Measurements from ENCODE around the gene TMTC1.
"Not testable (repeated sequence)": the region's sequence is repeated elsewhere in the genome, so short reads cannot be mapped to it uniquely, and the experiment has no call there.

TMTC1 gene

GRCh38 chr12:29783773-29784666 lies at the start of gene TMTC1:
Gene TMTC1 (minus strand): TSS chr12:29783942. CDS start chr12:29783751, 191 bp downstream.
- no peak for DNase-seq

DNA sequence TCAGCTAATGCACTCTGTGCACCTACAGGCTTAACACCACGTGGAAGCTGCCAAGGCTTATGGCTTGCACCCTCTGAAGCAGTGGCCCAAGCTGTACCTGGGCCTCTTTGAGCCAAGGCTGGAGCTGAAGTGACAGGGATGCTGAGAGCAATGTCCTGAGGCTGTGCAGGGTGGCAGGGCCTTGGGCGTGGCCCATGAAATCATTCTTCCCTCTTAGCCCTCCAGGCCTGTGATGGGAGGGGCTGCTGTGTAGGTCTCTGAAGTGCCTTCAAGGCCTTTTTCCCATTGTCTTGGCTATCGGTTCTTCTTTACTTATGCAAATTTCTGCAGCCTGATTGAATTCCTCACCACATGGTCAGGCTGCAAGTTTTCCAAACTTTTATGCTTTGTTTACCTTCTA lies 47.4 kb upstream of the TMTC1 start:
- no peak for DNase-seq

- no peak for DNase-seq
Measured at GRCh38 chr12:29830391-29830790, 46.6 kb upstream of the TMTC1 start.

DNA sequence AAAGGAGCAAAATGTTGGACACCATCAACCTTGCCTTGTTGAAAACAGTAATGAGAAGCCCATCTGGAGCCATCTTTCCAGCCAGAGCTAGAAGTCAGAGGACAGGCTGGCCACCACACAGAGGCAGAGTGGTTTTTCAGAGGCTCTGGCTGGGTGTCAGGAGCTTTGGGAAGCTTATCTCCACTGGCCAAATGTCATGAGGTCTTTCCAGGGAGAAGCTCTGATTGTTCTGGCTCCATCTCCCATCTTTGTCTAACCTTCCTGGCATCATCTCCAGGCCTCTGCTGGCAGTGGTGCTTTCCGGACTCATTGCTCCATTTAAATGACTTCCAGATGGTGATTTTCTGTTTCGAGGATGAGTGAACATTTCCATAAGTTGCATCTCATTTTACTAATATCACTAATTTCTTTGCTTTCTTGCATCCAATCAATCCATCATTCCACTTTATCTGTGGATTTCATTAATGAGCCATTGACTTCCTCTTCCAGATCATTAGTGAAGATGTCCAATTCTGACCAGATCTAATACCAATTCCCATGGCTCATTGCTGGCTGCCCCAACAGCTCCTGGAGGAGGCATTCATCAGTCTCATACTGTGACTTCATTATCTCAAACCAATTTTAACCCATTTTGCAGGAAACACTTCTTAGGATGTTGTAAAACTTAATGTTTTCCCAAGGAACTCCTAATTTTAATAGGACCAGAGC lies 35.3 kb upstream of the TMTC1 start:
- DNase-seq: no peak

DNA sequence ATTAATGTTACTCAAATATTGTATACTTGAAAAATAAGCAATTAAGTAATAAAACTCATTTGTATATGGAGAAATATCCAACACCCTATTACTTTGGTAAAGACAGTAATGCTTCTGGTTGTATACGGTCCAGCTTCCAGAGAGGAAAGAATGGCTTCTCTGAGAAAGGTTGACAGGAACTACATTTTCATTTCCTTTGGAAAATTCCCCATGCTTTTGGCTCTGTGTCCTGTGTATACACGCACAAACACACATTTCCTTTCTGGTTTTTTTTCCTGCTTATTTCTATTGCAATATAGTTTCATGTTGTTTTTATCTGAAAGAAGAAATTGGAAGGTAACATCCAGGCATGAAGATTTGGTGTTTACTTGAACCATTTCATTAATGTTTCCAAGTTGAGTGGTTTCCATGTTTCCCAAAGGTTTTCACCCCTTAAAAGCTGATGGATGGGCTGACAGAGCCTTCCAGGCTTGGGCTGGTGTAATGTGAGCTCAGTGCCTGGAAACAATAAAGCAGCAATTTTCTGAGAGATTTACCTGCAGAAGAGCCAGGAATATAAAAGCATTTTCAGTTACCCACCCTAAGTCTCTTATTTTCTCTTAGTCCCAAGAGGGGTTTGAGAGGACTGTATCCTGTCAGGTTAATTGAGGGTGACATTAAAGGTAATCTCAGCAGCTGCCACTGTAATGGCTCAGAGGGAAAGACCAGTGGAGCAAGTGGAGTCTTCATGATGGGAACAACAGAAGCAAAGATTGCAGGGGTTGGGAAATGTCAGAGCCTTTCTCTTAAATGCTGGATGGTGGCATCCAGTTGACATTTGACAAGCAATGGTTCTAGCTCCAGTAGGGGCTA lies 33.4 kb upstream of the TMTC1 start:
- DNase-seq: no peak

DNA sequence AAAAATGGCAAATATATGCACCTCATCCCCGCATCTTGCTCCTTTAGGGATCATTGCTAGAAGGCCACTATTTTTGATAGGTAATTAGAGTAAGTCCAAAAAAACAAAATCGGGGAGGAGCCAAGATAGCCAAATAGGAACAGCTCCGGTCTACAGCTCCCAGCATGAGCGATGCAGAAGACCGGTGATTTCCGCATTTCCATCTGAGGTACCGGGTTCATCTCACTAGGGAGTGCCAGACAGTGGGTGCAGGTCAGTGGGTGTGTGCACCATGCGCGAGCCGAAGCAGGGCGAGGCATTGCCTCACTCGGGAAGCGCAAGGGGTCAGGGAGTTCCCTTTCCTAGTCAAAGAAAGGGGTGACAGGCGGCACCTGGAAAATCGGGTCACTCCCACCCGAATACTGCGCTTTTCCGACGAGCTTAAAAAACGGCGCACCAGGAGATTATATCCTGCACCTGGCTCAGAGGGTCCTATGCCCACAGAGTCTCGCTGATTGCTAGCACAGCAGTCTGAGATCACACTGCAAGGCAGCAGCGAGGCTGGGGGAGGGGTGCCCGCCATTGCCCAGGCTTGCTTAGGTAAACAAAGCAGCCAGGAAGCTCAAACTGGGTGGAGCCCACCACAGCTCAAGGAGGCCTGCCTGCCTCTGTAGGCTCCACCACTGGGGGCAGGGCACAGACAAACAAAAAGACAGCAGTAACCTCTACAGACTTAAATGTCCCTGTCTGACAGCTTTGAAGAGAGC lies 26.0 kb upstream of the TMTC1 start:
- not testable (repeated sequence) for DNase-seq

DNA sequence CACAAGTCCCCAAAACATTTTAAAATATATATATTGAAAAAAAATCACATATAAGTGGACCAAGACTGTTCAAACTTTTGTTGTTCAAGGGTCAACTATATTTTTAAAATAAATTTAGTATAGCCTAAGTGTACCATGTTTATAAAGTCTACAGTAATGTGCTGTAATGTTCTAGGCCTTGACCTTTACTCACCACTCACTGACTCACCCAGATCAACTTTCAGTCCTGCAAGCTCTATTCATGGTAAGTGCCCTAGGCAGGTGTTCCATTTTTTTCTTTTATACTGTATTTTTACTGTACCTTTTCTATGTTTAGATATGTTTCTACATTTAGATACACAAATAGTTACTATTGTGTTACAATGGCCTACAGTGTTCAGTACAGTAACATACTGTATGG lies 23.4 kb upstream of the TMTC1 start:
- DNase-seq: no peak

GRCh38 chr12:29804019-29804418 lies 20.3 kb upstream of the TMTC1 start:
- no peak for DNase-seq

DNA sequence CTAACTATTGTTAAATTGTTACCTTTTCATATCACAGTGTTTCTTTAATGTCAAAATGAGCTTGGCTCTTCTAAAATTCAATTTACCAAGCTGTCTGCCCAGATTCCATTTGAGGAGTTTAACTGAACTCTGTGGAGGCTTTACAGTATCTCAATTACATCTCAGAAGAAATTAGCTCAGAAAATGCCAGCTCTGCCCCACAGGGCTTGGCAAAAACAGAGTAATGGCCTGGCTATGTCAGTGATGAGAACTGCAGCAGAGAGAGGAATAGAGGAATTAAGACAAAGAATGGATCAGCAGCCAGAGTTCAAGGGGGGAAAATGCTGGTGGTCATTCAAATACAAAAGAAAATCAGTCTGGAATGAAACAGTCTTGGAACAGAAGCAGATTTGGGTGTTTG lies 15.8 kb upstream of the TMTC1 start:
- DNase-seq: no peak

DNA sequence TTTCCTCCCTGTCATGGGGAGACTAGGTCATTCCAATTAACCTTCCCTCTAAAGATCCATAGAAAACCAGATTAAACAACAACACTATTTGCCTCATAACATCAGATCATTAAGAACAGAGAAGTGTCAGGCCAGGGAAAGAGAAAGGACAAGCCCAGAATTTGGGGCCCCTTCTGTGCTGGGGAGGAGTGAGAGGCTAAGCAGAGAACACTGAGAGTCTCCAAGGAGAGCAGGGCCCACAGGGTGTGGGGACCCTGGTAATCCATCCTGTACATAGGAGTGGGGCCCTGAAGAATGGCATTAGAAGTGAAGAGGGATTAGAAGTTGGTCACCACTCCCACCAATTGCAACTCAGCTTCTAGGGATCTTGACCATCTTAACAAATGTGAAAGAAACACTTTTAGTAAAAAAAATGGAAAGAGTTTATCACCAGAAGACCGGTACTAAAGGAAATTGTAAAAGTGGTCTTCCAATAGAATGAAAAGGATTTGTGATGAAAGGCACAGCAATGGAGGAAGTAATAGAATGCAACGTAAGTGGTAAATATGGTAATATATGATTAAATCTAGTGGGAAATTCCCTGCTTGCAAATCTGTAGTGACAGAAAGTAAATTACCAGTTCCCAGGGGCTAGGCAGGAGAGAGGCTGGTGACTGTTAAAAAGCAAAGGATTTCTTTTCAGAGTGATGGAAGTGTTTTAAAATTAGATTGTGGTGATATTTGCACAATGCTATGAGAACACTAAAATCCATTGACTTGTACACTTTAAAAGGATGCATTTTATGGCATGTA lies 14.0 kb upstream of the TMTC1 start:
- DNase-seq: no peak

DNA sequence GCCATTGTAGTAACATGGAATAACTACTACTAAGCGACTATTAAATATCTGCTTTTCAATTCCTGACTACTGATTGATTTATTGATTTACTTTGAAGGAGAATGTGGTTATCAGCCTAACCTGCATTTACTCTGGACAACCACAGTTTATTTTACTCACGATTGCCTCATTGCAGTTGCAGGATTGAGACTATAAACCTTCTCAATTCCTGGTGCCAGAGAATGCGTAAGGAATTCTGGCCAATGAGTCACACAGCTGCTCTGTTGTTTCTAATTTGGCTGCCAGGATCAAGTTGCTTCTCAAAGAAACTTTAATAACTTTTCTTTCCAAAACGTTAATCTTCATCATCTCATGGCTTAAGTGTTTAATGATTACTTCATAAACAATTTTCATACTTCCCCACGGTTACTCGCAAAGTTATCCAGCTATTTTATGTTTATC lies 13.1 kb upstream of the TMTC1 start:
- DNase-seq: no peak

DNA sequence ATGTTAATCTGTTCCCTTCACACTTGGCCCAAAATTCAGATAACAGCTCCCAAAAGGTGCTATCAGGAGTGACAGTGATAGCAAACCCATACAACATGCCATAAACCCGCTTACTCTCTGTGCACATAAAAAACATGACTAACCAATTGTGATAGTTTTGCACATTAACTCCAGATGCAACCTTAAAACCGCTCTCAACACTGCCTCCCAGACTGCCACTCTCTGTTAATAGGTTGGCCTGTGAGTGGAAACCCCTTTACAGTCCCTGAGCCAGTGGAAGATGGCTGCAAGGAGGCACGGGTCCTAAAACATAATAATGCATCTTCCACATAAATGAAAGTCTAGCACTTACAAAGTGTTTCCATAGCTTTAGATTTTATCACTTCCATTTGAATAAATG lies 12.0 kb upstream of the TMTC1 start:
- DNase-seq: no peak

GRCh38 chr12:29794862-29795261 lies 11.1 kb upstream of the TMTC1 start:
- no peak for DNase-seq

- DNase-seq: no peak
Measured at GRCh38 chr12:29792853-29793252, 9.1 kb upstream of the TMTC1 start.

DNA sequence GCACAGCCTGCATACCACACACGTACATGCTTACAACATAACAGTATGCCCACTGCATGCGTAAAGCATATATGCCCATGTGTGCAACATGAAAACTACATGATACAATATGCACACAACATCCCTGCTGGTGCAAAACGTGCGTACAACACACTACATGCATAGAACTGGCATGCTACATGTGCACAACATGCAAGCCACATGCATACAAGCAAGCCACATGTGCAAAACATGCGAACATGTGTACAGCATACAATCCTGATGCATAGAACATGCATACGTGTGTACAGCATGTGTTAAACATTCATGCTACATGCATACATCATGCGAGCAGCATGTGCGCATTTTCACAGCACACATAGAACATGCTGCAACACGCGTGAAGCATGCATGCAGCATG lies 8.4 kb upstream of the TMTC1 start:
- no peak for DNase-seq

DNA sequence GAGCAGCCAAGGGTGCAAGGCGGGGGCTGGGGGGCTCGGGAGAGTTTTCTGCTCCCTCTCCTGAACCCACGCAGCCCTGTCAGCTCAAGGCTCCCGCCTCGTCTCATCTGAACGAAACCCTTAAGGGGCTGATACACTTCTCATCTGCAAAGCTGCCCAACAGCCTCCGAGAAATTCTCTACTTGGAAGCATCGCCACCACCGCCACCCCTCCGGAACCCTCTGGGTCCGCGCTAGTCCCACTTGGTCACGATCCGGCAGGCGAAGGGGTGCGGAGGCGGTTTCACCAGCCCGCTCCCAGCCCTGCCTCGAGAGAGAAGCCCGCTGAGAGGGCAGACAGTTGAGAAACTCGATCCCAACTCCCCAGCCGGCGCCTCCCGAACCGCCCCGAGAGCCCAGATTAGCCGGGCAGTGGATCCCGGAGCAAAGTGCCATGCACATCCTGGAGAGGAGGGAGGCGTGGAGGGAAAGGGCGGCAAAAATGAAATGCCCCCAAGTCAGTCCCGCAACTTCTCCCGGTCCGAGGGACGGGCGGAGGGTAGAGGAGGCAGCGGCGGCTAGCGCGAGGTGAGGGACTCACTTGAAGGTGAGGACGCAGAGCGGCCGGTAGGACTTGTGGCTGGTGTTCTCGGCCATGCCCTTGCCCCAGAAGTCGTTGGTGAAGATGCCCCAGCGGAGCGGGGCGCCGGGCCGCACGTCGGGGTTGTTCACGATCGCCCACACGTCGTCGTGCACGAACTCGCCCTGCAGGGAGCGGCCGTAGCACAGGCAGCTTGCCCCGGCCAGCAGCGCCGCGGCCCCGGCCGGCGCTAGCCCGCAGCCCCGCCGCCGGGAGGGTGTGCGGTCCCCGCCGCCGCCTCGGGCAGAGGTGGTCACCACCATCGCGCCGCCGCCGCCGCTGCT lies 620 bp downstream of the TMTC1 start:
- DNase-seq: no peak

DNA sequence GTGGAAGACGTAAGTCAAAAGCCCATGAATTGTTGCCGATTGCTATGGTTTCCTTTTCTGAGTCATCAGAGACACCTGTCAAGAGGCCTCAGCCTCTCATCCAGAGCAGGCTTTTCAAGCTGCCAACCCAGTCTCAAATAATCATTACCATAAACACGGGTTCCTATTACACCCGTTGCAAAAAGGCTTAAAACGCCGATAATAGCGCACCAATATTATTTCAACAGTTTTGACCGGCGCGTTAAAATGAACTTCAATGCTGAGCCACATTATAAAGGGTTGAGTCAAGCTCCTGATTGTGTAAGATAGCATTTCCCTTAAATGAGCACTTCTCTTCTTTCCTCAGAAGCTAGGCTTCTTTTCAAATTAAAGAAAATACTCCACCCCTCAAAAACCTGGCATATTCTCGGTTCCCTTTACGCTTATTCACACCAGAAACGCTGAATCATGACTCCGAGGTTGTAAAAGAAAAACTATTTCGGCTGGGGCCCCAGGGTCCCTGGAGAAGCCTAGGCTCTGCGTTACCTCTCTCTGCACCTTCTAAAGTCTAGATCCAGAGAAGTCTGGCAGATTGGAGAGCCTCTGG lies 1.4 kb downstream of the TMTC1 start:
- no peak for DNase-seq

- no peak for DNase-seq
Measured at GRCh38 chr12:29781705-29782266, 2.0 kb downstream of the TMTC1 start.

GRCh38 chr12:29781188-29781587 lies 2.6 kb downstream of the TMTC1 start:
- DNase-seq: no peak

- no peak for DNase-seq
Measured at GRCh38 chr12:29780084-29780483, 3.7 kb downstream of the TMTC1 start.

Data from NCI-H1417 treated with DMSO at 0.1 percent for 48 hours (cell line).